K562 (cell line): ENCODE results near the gene KATNAL2. TPM values are rescaled to one million over a fixed set of nuclear protein-coding genes. Genes with fewer than 3 reads are reported as not detected.
"Not testable (repeated sequence)": the region's sequence is repeated elsewhere in the genome, so short reads cannot be mapped to it uniquely, and the experiment has no call there.

Source experiments
- ATAC-seq: fragments of 200-7000 bp; cut with Tn5 transposase; 3 replicates; pipeline ENCODE4 v1.9.1; 2020; ENCODE audit warnings: moderate library complexity
- BruUV-seq: library from RNA; stranded (reverse); fragments of 400-500 nt; replicated peaks from 2 replicates; lab custom pipeline; 2021; lab: Mats Ljungman, UMichigan
- CTCF ChIA-PET: fragments of 300-600 bp; formaldehyde crosslinking; extraction: SDS; loops from one replicate; lab custom pipeline; 2021; ENCODE audit warnings: low intra/inter-chr PET ratio; lab: Yijun Ruan, JAX
- POLR2A ChIA-PET: fragments of 300-600, 350-650 bp; sonication (Branson Sonifier 250); formaldehyde crosslinking; extraction: SDS; loops from one replicate; lab custom pipeline; 2021; ENCODE audit warnings: antibody characterized with exemption, inconsistent platforms; lab: Yijun Ruan, JAX
- DNase-seq, 4 experiments: peaks; one replicate each; pipeline versions ENCODE4 v3.0.0 to v3.0.0-alpha.2; 2011 to 2018; ENCODE audit warnings: low spot score in 3 of 4, mixed read lengths in 3 of 4; ENCODE audit errors: extremely low read depth in 1 of 4
- FAIRE-seq: peaks from 2 replicates; lab custom pipeline; 2011; peaks lifted over from hg19 to GRCh38; lab: Jason Lieb, UNC
- H2AFZ ChIP-seq: 2 replicates; pipeline ENCODE4 v1.6.0; 2011; ENCODE audit warnings: low read depth, low read length, control low read depth, inconsistent platforms
- H3K27ac ChIP-seq: fragments of 200-600 bp; 3 replicates; pipeline ENCODE4 v1.8.0; 2011; ENCODE audit warnings: low read depth, mild to moderate bottlenecking, control low read depth, inconsistent platforms, low read length, moderate library complexity, mixed read lengths; ENCODE audit errors: extremely low read depth
- H3K27me3 ChIP-seq, 2 experiments: fragments of 300-600 bp in 1 of 2; 2 replicates in 1 of 2; 3 replicates in 1 of 2; pipeline versions ENCODE4 v1.6.0 to v1.8.0; 2011; ENCODE audit warnings: inconsistent platforms in 2 of 2, low read length in 2 of 2, mild to moderate bottlenecking in 1 of 2, mixed read lengths in 1 of 2, moderate library complexity in 1 of 2; ENCODE audit not compliant: control insufficient read depth in 2 of 2, insufficient read depth in 2 of 2
- H3K36me3 ChIP-seq: fragments of 300-600 bp; 3 replicates; pipeline ENCODE4 v1.8.0; 2011; ENCODE audit warnings: mild to moderate bottlenecking, low read length, inconsistent platforms; ENCODE audit not compliant: control insufficient read depth, insufficient read depth
- H3K4me1 ChIP-seq, 2 experiments: fragments of 200-600 bp in 1 of 2; replicated peaks in 1 of 2; 2 replicates in 1 of 2; 3 replicates in 1 of 2; pipeline versions ENCODE4 v1.5.1 to v1.8.0; 2011; ENCODE audit warnings: inconsistent platforms in 2 of 2, low read length in 2 of 2, mild to moderate bottlenecking in 1 of 2, mixed read lengths in 1 of 2, moderate library complexity in 1 of 2; ENCODE audit not compliant: control insufficient read depth in 2 of 2, insufficient read depth in 2 of 2
- H3K4me2 ChIP-seq: 2 replicates; pipeline ENCODE4 v1.6.1; 2011; ENCODE audit warnings: low read length, control low read depth, inconsistent platforms, mixed read lengths; ENCODE audit not compliant: insufficient read depth
- H3K4me3 ChIP-seq: fragments of 200-600 bp; sonication (generic), shearing (Covaris generic); 2 replicates; pipeline ENCODE4 v1.5.1; 2016; ENCODE audit warnings: control low read depth, inconsistent platforms
- H3K79me2 ChIP-seq: fragments of 200-600 bp; 3 replicates; pipeline ENCODE4 v1.8.0; 2011; ENCODE audit warnings: low read length, inconsistent platforms; ENCODE audit not compliant: control insufficient read depth, insufficient read depth
- H3K9ac ChIP-seq, 2 experiments: 2 replicates each; pipeline versions ENCODE4 v1.6.0 to v1.6.1; 2011; ENCODE audit warnings: low read depth in 2 of 2, low read length in 2 of 2, control low read depth in 1 of 2, inconsistent platforms in 1 of 2, mild to moderate bottlenecking in 1 of 2, mixed read lengths in 1 of 2; ENCODE audit not compliant: insufficient read depth in 1 of 2
- H3K9me1 ChIP-seq: one replicate; pipeline ENCODE4 v1.6.0; 2011; ENCODE audit warnings: inconsistent platforms, mild to moderate bottlenecking, low read length, moderate library complexity; ENCODE audit not compliant: control insufficient read depth, insufficient read depth
- H3K9me3 ChIP-seq: replicated peaks from 2 replicates; pipeline ENCODE4 v1.5.1; 2011; ENCODE audit warnings: low read depth, low read length, inconsistent platforms; ENCODE audit not compliant: control insufficient read depth, insufficient read depth
- H4K20me1 ChIP-seq: replicated peaks from 2 replicates; pipeline ENCODE4 v1.6.1; 2011; ENCODE audit warnings: low read length, inconsistent platforms, mixed read lengths; ENCODE audit not compliant: control insufficient read depth, insufficient read depth
- WGBS: fragments of 100-300 bp; shearing (Covaris generic); methylation state at CpG from one replicate; pipeline ENCODE4 v1.1.6; 2016; ENCODE audit warnings: low coverage, mixed read lengths; ENCODE audit not compliant: insufficient coverage; ENCODE audit errors: missing lambda C conversion rate; 5-methylcytosine and 5-hydroxymethylcytosine counted together
- in situ Hi-C: fragments of 300-500 bp; cut with MboI; formaldehyde crosslinking; loops from 4 replicates; pipeline ENCODE4 v1.15.0; 2018; ENCODE audit warnings: inconsistent platforms, mixed read lengths
- intact Hi-C: fragments of 100-400 bp; cut with micrococcal nuclease; formaldehyde crosslinking; loops from 2 replicates; pipeline ENCODE4 v1.14.2; 2022
- polyA plus RNA-seq, 8 experiments: library from polyadenylated mRNA; depleted of rRNA in 4 of 8; stranded (reverse) in 5 of 8; unstranded in 3 of 8; fragments of >200 nt; fragmentation: Nextera tagmentation in 2 of 8; fragmentation: Illumina TruSeq in 1 of 8; extraction: Ambion mirVana in 2 of 8; extraction: Trizol in 1 of 8; gene quantifications; 2 replicates each; pipeline versions ENCODE4 v1.2.1 to v1.2.3, GENCODE V29; 2011 to 2014; ENCODE audit warnings: inconsistent platforms in 1 of 8, missing spikeins in 1 of 8
- total RNA-seq, 7 experiments: library from RNA; depleted of rRNA in 6 of 7; stranded (reverse); fragments of >200 nt in 6 of 7; fragmentation: Illumina TruSeq in 2 of 7; extraction: Trizol in 2 of 7; gene quantifications; 2 replicates each; pipeline versions ENCODE4 v1.2.1 to v1.2.3, GENCODE V29; 2011 to 2021; ENCODE audit warnings: low replicate concordance in 1 of 7

KATNAL2 gene
- total and polyA plus RNA-seq, 9 of the 15 experiments (the other 6 are each of a cell fraction or from before 2014, with no cell fraction given), result 0.08 to 1.2 (median 0.48) TPM

GRCh38 chr18:47029684-47030353 is 112.4 kb downstream of the KATNAL2 start:
- H3K9me1 ChIP-seq, CTCF ChIA-PET, H4K20me1 ChIP-seq, H3K36me3 ChIP-seq, H3K27ac ChIP-seq, FAIRE-seq, H3K9me3 ChIP-seq, H3K4me1 ChIP-seq, H3K4me2 ChIP-seq, H2AFZ ChIP-seq, H3K9ac ChIP-seq, DNase-seq, BruUV-seq, H3K79me2 ChIP-seq, H3K4me3 ChIP-seq, intact Hi-C loops, POLR2A ChIA-PET: not testable (repeated sequence)
- ATAC-seq, result peak; percentile 38
- H3K27me3 ChIP-seq, result peaks cover 13 to 27% of the 10 kb centered on the region in 2 experiments
- no CpG with 5 or more reads among the region's 55 CpGs for WGBS
- in situ Hi-C loops, result loop anchor here (5.0 to 10.0 kb wide), 3 partner anchors 78 to 305 kb away; no protein-coding TSS in a partner anchor

GRCh38 chr18:47030887-47031286 is 113.5 kb downstream of the KATNAL2 start:
- BruUV-seq, H3K4me3 ChIP-seq, H3K9me3 ChIP-seq, H3K4me1 ChIP-seq, H4K20me1 ChIP-seq, POLR2A ChIA-PET, H3K27ac ChIP-seq, CTCF ChIA-PET, H3K4me2 ChIP-seq, H3K9ac ChIP-seq, intact Hi-C loops, H3K36me3 ChIP-seq, DNase-seq, FAIRE-seq, H2AFZ ChIP-seq, in situ Hi-C loops, H3K79me2 ChIP-seq, H3K9me1 ChIP-seq: not testable (repeated sequence)
- 0% methylated on average over 3 of the region's 12 CpGs for WGBS
- peaks cover 19 to 37% of the 10 kb centered on the region in 2 experiments for H3K27me3 ChIP-seq
- ATAC-seq, result peak; percentile 80
